HL-60 (cell line): ENCODE results near the gene ARHGAP26.

Experiments
- CTCF ChIP-seq: IDR thresholded peaks from one replicate; pipeline ENCODE4 v1.5.1; 2011; ENCODE audit warnings: low read length, control low read depth, inconsistent platforms; ENCODE audit not compliant: insufficient read depth
- POLR2AphosphoS5 ChIP-seq: IDR thresholded peaks from 2 replicates; pipeline ENCODE4 v1.6.1; 2012; ENCODE audit warnings: low read depth
- REST ChIP-seq: IDR thresholded peaks from 2 replicates; pipeline ENCODE4 v1.6.1; 2012; ENCODE audit warnings: low read depth; ENCODE audit not compliant: insufficient replicate concordance
- SPI1 ChIP-seq: IDR thresholded peaks from 2 replicates; pipeline ENCODE4 v1.6.1; 2012; ENCODE audit warnings: low read depth, mild to moderate bottlenecking, borderline replicate concordance

GRCh38 chr5:142824391-142824790 lies 54.2 kb downstream of the ARHGAP26 start:
- TF ChIP-seq REST (no peak), POLR2AphosphoS5 (no peak), CTCF (no peak), SPI1 (no peak)
